Right cardiac atrium (tissue), 5 donors: ENCODE measurements around the gene FGFRL1. TPM values are rescaled to one million over a fixed set of nuclear protein-coding genes. Genes with fewer than 3 reads are reported as not detected.

ENCODE experiments used
- ATAC-seq, 2 donors: fragments of 200-7000 bp; cut with Tn5 transposase; one replicate each; pipeline versions ENCODE4 v1.8.0 to v1.9.1; 2020; ENCODE audit warnings: moderate library complexity in 2 of 2, mild to moderate bottlenecking in 1 of 2
- DNase-seq, 3 donors: peaks; one replicate each; pipeline ENCODE4 v3.0.0-alpha.2; 2020
- H3K27ac ChIP-seq: one replicate; pipeline ENCODE4 v1.5.1; 2013; ENCODE audit warnings: mild to moderate bottlenecking, low read length, control low read depth, moderate library complexity
- H3K27me3 ChIP-seq: one replicate; pipeline ENCODE4 v1.6.1; 2013; ENCODE audit not compliant: control insufficient read depth, insufficient read depth
- H3K4me1 ChIP-seq: one replicate; pipeline ENCODE4 v1.6.1; 2013; ENCODE audit warnings: low read length; ENCODE audit not compliant: control insufficient read depth, insufficient read depth
- H3K4me3 ChIP-seq: one replicate; pipeline ENCODE4 v1.5.1; 2013; ENCODE audit warnings: low read length, control low read depth
- H3K9me3 ChIP-seq: one replicate; pipeline ENCODE4 v1.6.1; 2013; ENCODE audit warnings: low read length; ENCODE audit not compliant: control insufficient read depth
- WGBS: extraction: QIAGEN DNeasy Blood & Tissue Kit; methylation state at CpG from one replicate; pipeline ENCODE4 v1.1.7; 2013; 5-methylcytosine and 5-hydroxymethylcytosine counted together
- intact Hi-C, 4 donors: fragments of 100-400 bp; cut with DNase I; formaldehyde crosslinking; loops; one replicate each; pipeline versions ENCODE4 v1.11.0 to v1.14.0; 2022 to 2023
- polyA plus RNA-seq: library from polyadenylated mRNA; stranded (reverse); fragments of 200-250 nt; gene quantifications from one replicate; pipeline ENCODE4 v1.2.3, GENCODE V29; 2013
- total RNA-seq, 4 donors: library from RNA; stranded (reverse); fragmentation: NEBNext Ultra II Directional; extraction: Animal tissue kit (Norgen Biotek cat#: 25700); gene quantifications; one replicate each; pipeline ENCODE4 v1.2.1, GENCODE V29; 2021
- donor health status: healthy with polysubstance abuse.
- donor health status: DM: no; HTN: yes; CAD: no.
- donor health status: DM: no; HTN: no; CAD: no.
- donor health status: DM: no; HTN: yes; CAD: no; lungs with severe emphysema.
- donor health status: DM: yes; HTN: yes; CAD: no.

The FGFRL1 gene
- total and polyA plus RNA-seq, 5 donors: 17.4 to 21.7 (median 19.2) TPM

- Histone ChIP-seq H3K27me3 (no peaks in the 10 kb centered on the region), H3K4me3 (no peak overlapping the region), H3K9me3 (no peaks in the 10 kb centered on the region), H3K27ac (no peak overlapping the region), H3K4me1 (no peaks in the 10 kb centered on the region)
- ATAC-seq (no peak), DNase-seq (peak in 1 of 3 donors; percentile 45)
- WGBS: 2% methylated on average over 75 of the region's 75 CpGs
- intact Hi-C loops: no loop called here
Measured at GRCh38 chr4:1002631-1003251, 8.7 kb upstream of the FGFRL1 start.

DNA sequence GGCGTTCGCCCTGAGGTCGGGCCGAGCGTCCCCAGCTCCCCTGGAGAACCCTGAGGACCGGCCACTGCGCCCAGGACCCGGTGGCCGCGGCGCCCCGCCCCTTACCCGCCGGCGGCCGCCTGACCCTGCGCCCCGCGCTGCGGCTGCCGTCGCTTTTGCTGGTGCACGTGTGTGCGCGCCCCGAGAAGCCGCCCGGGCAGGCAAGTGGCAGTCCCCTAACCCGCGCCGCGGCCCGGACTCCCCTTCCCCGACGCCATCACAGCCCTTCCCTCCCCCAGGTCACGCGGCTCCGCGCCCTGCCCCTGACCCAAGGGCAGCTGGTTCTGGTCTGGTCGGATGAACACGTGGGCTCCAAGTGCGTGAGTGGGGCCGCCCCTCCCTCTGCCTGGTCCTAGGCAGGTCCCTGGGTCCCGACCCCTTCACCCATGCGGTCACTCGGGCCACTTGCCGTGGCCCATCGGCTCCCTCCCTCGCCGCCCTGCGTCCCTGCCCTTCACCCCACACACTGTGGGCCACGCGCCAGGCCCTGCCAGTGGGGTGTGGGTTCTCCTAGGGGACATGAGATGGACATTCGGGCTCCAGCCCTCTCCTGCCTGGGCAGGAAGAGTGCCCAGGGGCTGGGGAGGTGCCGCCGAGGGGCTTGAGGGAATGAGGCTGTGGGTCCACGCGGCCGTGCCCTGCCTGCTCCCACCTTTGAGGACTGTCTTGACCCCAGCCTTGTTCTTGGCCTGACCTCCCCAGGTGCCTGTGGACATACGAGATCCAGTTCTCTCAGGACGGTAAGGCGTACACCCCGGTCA is 8.0 kb upstream of the FGFRL1 start:
- Histone ChIP-seq H3K4me3 (no peak overlapping the region), H3K27me3 (no peaks in the 10 kb centered on the region), H3K4me1 (no peaks in the 10 kb centered on the region), H3K9me3 (no peaks in the 10 kb centered on the region), H3K27ac (no peak overlapping the region)
- DNase-seq (peak in 1 of 3 donors; percentile 52), ATAC-seq (peak in 1 of 2 donors; percentile 5)
- intact Hi-C loops: no loop called here
- 28% methylated on average over 63 of the region's 63 CpGs for WGBS

GRCh38 chr4:1004071-1004418 is 7.4 kb upstream of the FGFRL1 start:
- no peak for ATAC-seq
- DNase-seq: no peak
- Histone ChIP-seq H3K4me1 (no peaks in the 10 kb centered on the region), H3K4me3 (no peak overlapping the region), H3K9me3 (no peaks in the 10 kb centered on the region), H3K27me3 (no peaks in the 10 kb centered on the region), H3K27ac (no peak overlapping the region)
- intact Hi-C loops: no loop called here
- WGBS: 86% methylated on average over 13 of the region's 13 CpGs

DNA sequence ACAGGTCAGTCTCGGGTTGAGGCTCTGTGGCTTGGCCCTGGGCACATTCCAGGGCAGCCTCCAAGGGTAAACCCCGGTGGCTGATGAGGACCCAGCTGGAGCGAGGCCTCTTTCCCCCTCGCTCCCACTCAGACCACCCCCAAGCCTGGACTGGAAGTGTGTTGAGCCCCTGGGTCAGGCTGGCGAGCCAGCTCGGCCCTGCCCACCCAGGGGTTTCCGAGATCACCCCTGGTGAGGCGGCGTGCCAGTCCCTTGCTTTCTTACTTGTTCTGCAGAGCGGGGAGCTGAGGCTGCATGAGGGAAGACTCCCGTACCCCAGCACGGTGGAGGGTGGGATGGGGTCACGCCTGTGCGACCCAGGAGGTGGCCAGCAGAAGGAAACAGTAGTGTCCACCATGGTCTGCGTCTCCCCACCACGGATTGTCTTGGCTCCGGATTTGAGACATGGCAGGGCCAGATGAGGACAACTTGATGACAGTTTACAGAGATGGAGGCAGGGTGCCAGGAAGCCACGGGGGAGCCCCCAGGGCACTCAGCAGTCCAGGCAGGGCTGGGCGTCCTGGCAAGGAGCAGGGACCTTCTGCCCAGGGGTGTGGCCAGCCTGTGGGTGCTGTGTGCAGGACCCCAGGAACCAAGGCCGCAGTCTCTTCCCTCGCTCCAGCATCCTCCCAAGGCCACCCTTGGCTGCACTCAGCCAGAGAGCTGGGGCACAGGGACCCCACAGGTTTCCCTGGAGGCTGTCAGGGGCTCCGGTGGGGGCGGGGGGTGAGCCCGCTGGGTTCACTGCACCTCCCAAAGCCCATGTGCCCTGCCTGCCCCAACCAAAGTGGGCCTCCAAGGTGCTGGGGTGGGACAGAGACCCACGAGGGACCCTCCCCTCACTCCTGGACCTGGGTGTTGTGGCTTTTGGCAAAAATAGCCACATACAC is 6.6 kb upstream of the FGFRL1 start:
- no peaks in the 10 kb centered on the region for H3K9me3 ChIP-seq
- H3K4me1 ChIP-seq: no peaks in the 10 kb centered on the region
- H3K4me3 ChIP-seq: no peak overlapping the region
- intact Hi-C loops: no loop called here
- H3K27ac ChIP-seq: no peak overlapping the region
- WGBS: 69% methylated on average over 25 of the region's 25 CpGs
- peak in 1 of 3 donors; percentile 58 for DNase-seq
- no peak for ATAC-seq
- H3K27me3 ChIP-seq: no peaks in the 10 kb centered on the region

GRCh38 chr4:1006856-1007255 is 4.6 kb upstream of the FGFRL1 start:
- intact Hi-C loops: no loop called here

DNA sequence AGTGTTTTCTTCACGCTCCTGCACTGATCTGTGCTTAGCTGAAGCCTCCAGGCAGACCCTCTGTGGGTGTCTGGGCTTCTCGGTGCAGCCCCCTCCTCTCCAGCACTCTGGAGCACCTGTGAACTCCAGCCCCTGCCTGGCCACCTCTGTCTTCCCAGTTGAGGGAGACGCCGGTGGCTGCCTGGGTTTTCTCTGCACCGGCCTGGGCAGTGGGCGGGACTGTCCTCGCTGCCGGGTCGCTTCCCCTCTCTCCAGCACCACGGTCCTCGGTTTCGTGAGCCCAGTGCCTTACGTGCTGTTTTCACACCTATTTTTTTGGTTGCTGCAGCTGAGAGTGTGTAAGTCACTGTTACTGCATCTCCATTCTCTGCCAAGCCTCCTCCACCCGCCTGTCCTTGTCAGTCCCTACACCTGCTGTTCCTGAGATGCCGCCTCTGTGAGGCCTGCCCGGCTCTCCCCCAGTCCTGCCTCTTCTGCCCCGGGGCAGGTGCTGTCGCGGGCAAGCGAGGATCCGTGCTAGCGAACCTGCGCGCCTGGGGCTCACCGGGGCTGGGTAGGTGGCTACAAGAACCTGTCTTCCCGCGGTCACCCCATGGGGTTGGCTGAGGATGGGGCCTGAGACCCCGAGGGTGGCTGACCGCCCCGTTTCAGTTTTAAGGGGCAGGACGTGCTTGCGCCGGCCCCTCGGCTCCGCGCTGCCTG is 2.4 kb upstream of the FGFRL1 start:
- WGBS: 3% methylated on average over 36 of the region's 36 CpGs
- Histone ChIP-seq H3K27me3 (no peaks in the 10 kb centered on the region), H3K9me3 (no peaks in the 10 kb centered on the region), H3K27ac (no peak overlapping the region), H3K4me3 (peak overlapping the region; percentile 63), H3K4me1 (no peaks in the 10 kb centered on the region)
- intact Hi-C loops: no loop called here
- ATAC-seq: no peak
- peak in 2 of 3 donors; percentile 52 to 75 for DNase-seq

More at GRCh38 chr4:1006856-1007255, 4.6 kb upstream of the FGFRL1 start:
- no peak for DNase-seq
- Histone ChIP-seq H3K4me3 (no peak overlapping the region), H3K27ac (no peak overlapping the region), H3K9me3 (no peaks in the 10 kb centered on the region), H3K27me3 (no peaks in the 10 kb centered on the region), H3K4me1 (no peaks in the 10 kb centered on the region)
- ATAC-seq: no peak
- WGBS: 90% methylated on average over 5 of the region's 5 CpGs

DNA sequence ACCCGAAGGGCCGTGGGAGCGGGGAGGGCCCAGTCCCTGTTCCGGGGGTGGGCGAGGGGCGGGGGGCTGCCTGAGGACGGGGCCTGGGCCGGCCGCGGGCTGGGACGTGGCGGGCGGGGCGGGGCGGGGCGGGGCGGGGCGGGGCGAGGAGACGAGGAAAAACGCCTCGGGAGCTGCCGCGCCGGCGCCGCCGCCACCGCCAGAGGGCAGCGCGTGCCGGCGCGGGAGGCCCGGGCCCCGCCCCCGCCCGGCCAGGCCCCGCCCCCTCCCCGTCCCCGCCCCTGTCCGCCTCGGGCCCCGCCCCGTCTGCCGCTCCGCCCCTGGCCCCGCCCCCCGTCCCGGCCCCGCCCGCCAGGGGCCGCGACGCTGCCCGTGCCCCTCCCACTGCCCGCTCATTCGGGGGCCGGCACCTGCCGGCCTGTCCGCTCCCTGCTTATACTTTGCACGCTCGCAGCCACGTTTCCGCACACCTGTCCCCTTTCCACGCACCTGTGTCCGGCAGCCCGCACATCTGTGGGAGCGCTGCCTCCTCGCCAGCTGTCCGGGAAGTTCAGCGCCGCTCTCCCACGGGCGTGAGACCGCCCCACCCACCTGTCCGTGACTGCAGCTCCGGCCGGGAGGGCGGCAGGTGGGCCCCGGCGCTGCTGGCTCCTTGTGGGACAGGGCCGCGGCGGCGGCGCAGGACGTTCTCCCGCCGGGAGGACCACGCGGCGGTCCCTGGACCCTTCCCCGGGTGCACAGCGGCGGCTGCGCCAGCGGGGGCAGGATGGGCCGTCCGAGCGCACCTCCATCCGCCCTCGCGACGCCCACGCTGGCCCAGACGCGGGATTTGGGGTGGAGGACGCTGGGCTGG is 1.7 kb upstream of the FGFRL1 start:
- no peaks in the 10 kb centered on the region for H3K9me3 ChIP-seq
- under 1% methylated on average over 93 of the region's 109 CpGs for WGBS
- H3K27ac ChIP-seq: no peak overlapping the region
- intact Hi-C loops: no loop called here
- no peaks in the 10 kb centered on the region for H3K4me1 ChIP-seq
- H3K27me3 ChIP-seq: no peaks in the 10 kb centered on the region
- DNase-seq (peak; percentile 72 to 91 (median 88)), ATAC-seq (peak; percentile 68 to 74)
- H3K4me3 ChIP-seq: peak overlapping the region; percentile 63

DNA sequence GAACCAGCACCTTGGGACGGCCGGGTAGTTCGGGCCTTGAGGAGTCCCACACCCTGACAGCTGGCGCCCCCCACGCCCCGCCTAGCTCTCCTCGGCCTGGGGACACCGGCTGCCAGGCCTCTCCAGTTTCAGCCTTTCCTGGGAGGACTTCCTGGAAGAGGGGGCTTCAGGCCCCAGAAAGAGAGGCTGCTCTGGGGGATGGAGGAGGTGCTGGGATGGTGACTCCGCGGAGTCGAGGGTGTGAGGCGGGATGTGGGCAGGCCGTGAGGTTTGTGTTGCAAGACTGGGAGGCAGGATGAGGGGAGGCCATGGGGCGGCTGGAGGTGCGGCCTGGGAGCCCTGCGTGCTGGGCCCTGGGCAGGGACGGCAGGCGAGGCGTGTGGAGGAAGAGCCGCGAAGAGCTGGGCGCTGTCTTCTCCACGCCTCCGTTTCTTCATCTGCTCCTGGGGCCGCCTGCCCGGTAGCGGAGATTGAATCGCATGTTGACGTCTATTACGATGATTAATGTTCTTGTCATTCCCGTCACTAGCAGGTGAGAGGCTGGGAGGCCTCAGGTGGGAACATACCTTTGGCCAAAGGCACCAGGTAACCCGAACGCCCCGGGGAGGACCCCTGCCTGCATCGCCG is 918 bp upstream of the FGFRL1 start:
- H3K27ac ChIP-seq: no peak overlapping the region
- H3K27me3 ChIP-seq: no peaks in the 10 kb centered on the region
- intact Hi-C loops: no loop called here
- H3K9me3 ChIP-seq: no peaks in the 10 kb centered on the region
- under 1% methylated on average over 36 of the region's 36 CpGs for WGBS
- H3K4me3 ChIP-seq: peak overlapping the region; percentile 84
- no peaks in the 10 kb centered on the region for H3K4me1 ChIP-seq
- peak; percentile 51 to 68 for ATAC-seq
- peak; percentile 82 to 89 (median 88) for DNase-seq

DNA sequence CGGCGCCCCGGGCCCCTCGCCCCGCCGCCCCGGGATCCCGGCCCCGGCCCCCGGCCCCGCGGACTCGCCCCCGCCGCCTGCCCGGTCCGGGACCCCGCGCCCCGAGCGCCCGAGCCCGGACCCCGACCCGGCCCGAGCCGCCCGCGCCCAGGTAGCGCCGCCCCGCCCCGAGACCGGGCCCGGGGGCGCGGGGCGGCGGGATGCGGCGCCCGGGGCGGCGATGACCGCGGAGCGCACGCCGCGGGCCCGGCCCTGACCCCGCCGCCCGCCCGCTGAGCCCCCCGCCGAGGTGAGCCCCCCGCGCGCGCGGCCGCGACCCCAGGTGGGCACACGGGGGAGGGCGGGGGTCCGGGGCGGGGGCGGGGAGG is 224 bp downstream of the FGFRL1 start:
- Histone ChIP-seq H3K4me3 (peak overlapping the region; percentile 84), H3K4me1 (no peaks in the 10 kb centered on the region), H3K27me3 (no peaks in the 10 kb centered on the region), H3K9me3 (no peaks in the 10 kb centered on the region), H3K27ac (no peak overlapping the region)
- no peak for ATAC-seq
- no peak for DNase-seq
- intact Hi-C loops: no loop called here
- WGBS: under 1% methylated on average over 69 of the region's 69 CpGs
